Omental fat pad (tissue), 4 donors: ENCODE measurements around the gene TMEM255B. TPM values are rescaled to one million over a fixed set of nuclear protein-coding genes. Genes with fewer than 3 reads are reported as not detected.

Experiments
- ATAC-seq: fragments of 150-250 bp; one replicate; pipeline ENCODE4 v1.9.1; 2016; ENCODE audit warnings: mild to moderate bottlenecking, moderate library complexity; ENCODE audit not compliant: low FRiP score
- DNase-seq: peaks from one replicate; pipeline ENCODE4 v3.0.0-alpha.2; 2019; ENCODE audit warnings: low spot score
- total RNA-seq, 4 donors: library from RNA; depleted of rRNA; stranded (reverse); fragments of >200 nt; gene quantifications; one replicate each; pipeline ENCODE4 v1.1.0, GENCODE V29; 2016
- TF ChIP-seq, protein P1 (sequence below), 3 donors: fragments of 450-650 bp; IDR thresholded peaks; one replicate each; pipeline ENCODE4 v1.5.1; 2016 to 2017; ENCODE audit warnings: antibody characterized with exemption in 3 of 3, mild to moderate bottlenecking in 3 of 3, moderate library complexity in 2 of 3

Gene TMEM255B
- total RNA-seq, 4 donors from 2014 or later, result 2.7 to 19.1 (median 11.7) TPM

DNA sequence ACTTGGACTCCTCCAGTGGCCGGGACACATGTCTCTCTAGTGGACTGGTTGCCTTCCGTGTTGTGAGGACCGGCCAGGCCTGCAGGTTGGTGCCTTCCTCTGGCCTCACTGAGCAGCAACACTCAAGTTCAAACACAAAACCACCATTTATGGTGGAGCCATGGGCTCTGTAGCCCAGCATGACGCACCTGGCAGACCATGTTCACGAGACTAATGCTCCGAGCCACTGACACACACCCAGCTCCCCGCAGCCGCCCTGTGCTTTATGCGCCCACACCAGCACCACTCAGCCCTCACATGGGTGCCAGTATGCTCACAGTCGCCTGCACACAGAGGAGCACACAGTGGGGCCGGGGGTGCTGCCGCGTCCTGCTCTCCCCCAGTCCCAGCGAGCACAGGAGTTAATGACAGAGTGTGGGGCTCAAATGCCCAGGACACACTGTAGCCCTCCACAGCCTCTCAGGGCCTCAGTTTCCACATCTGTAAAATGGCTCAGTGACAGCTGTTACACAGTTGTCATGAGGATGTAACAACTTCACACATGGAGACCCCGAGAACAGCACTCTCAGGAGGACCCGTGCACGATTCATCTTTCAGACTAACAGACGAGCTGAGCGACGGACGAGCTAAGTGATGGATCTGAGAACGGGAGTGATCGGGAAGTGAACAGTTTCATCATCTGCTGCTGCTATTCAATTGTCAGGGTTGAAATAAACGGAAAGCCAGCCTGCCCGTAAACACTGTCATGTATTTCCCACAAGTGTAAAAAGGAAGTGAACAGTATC lies 97.1 kb downstream of the TMEM255B start:
- ATAC-seq, result no peak

DNA sequence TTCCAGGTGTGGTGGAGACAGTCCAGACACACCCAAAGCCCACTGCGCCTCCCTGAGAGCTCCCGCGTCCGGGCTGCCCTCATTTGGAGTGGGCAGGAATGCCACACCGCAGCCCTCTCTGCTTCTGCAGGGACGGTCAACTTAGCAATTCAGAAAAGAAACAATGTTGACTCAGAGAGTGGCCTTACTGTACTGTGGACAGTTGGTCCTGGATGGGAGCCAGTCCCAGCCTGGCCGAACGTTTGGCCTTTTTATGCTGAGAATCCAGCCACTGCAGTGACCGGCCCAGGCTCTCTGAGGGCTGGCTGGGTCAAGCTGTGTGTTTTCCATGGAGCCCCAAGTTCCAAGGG lies 97.7 kb downstream of the TMEM255B start:
- no peak for ATAC-seq
- TF ChIP-seq, protein P1, sequence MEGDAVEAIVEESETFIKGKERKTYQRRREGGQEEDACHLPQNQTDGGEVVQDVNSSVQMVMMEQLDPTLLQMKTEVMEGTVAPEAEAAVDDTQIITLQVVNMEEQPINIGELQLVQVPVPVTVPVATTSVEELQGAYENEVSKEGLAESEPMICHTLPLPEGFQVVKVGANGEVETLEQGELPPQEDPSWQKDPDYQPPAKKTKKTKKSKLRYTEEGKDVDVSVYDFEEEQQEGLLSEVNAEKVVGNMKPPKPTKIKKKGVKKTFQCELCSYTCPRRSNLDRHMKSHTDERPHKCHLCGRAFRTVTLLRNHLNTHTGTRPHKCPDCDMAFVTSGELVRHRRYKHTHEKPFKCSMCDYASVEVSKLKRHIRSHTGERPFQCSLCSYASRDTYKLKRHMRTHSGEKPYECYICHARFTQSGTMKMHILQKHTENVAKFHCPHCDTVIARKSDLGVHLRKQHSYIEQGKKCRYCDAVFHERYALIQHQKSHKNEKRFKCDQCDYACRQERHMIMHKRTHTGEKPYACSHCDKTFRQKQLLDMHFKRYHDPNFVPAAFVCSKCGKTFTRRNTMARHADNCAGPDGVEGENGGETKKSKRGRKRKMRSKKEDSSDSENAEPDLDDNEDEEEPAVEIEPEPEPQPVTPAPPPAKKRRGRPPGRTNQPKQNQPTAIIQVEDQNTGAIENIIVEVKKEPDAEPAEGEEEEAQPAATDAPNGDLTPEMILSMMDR (IDR thresholded peaks at IDR 0.05), result no peak
- DNase-seq, result no peak

More for the DNA sequence above, 97.1 kb downstream of the TMEM255B start:
- no peak for DNase-seq
- TF ChIP-seq, protein P1 (IDR thresholded peaks at IDR 0.05), result no peak

DNA sequence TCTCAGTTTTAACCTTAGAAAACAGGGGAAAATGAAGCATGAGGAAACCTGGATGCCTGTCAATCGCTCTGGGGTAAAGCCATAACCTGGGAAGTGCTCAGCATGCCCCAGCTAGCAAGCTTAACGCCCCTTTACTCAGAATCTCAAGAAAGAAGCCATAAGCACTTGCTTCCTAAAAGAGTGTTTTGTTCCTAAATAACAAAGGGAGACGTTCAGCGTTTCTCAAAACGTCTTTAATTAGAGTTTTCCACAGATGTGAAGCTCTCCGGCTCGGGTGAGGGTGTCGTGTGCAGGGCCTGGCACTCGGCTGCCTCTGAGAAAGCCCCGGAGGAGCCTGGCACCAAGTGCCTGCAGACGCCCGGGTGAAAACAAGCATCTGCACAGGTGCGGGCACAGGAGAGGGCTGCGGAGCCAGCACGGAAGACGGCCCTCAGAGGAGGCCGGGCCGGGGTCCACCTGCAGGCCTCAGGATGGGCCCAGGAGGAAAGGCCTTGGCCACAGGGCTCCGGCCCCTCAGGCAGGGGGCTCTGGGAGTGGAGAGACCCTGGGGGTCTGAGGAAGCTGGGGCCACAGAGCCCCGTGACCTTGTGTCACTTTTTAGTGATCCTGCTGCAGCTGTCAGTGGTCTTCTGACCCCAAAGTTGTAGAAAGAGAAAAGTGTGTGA lies 98.6 kb downstream of the TMEM255B start:
- ATAC-seq, result no peak
- TF ChIP-seq, protein P1 (IDR thresholded peaks at IDR 0.05), result no peak
- no peak for DNase-seq

DNA sequence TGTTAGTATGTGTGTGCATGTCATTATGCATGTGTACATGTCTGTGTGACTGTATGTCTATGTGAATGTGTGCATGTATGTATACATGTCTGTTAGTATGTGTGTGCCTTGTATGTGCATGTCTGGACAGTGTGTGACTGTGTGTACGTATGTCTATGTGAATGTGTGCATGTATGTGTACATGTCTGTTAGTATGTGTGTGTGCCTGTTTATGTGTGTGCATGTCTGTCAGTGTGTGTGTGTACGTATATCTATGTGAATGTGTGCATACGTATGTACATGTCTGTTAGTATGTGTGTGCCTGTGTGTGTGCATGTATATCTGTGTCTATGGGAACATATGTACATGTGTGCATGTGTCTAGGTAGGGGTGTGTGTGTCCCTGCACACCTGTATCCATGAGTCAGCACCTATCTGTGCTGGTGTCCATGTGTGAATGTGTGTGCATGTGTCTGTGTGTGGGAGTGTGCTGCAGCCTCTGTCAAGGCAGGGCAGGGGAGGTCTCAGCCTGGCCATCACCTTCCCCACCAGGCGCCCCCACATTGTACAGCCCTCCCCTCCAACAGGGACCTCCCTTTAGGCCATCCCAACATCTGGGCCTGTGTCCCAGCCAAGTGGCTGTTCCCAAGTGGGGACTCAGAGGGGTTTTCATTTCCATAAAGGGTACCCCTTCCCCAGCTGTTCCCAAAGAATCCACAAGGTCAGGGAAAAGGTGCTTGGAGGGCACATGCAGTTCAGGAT lies 100.5 kb downstream of the TMEM255B start:
- no peak for DNase-seq
- TF ChIP-seq, protein P1 (IDR thresholded peaks at IDR 0.05), result no peak
- ATAC-seq, result no peak

DNA sequence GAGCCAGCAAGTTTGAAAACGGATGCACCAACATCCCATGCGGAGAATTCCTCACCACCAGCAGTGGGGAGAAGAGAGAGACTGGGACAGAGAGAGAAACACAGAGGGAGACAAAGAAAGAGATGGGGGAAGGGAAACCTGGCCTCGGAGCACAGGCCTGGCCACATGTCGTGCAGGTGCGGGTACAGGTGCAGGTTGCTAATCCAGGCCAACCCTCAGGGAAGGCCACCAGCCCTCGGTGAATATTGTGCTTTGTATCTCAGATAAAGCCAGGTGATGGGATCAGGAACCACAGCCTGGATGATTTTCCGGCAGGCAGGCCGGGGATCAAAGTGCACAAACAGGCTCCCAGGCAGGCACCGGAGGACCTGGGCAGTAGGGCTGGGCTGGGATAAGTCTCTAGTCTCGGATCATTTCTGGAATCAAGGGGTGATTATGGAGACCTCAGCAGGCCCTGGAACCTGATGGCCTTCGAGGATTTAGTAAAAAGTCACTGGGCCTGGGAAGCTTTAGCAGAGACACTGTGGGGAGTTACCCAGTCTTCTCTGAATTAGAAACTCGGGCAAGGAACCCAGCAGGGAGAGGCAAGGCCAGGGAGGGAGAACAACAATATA lies 101.1 kb downstream of the TMEM255B start:
- TF ChIP-seq, protein P1 (IDR thresholded peaks at IDR 0.05), result no peak
- DNase-seq, result no peak
- ATAC-seq, result no peak

DNA sequence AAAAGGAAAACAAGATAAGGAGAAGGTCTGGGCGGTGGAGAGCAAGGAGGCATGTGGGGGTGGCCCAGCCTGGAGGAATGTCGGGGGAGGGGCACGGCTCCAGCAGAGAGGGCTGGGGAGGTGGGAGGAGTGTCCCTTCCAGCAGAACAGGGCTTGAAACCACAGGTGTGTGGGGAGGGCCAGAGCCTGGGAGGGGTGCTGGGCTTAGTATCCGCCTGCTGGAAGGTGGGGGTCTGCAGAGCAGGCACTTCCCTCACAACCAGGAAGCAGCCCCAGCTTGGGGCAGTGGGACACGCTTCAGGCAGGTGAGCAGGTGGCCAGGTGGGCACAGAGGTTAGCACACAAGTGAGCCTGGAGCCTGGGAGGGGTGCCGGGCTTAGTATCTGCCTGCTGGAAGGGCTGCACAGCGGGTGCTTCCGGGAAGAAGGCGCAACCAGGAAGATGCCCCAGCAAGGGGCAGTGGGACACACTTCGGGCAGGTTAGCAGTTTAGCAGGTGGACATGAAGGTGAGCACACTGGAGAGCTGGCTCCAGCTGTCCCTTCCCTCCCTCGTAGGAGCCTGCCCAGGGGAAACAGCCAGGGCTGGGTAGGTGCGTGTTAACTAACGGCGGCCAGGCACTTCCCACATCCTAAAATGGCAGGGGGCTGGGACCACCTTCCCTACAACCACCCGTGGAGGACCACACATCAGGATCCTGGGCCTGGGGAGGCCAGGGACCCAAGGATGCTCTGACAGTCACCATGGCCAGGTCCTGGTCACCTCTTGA lies 101.8 kb downstream of the TMEM255B start:
- DNase-seq (no peak), ATAC-seq (no peak)
- TF ChIP-seq, protein P1 (IDR thresholded peaks at IDR 0.05), result no peak
